Measurements from ENCODE around the gene TPP1. TPM values are rescaled to one million over a fixed set of nuclear protein-coding genes. Genes with fewer than 3 reads are reported as not detected.

TPP1 gene
- total RNA-seq, 6 experiments from 2014 or later = 50.1 to 61.7 (median 54.1) TPM

GRCh38 chr11:6598555-6598954 is 20.7 kb downstream of the TPP1 start:
- H3K27ac Mint-ChIP-seq = no peak overlapping the region; the same call in 1 of the 2 replicates
- H3K9me3 Mint-ChIP-seq = no peaks in the 10 kb centered on the region
- no peak for DNase-seq
- H3K27me3 Mint-ChIP-seq (ENCODE audit: insufficient read depth) = no peaks in the 10 kb centered on the region; the same call in 1 of the 2 replicates
- no peak for TF ChIP-seq CTCF (IDR thresholded peaks at IDR 0.05)
- no peak overlapping the region for H3K4me3 Mint-ChIP-seq
- peaks cover 7% of the 10 kb centered on the region for H3K4me1 Mint-ChIP-seq (ENCODE audit: low read depth)
- H3K36me3 Mint-ChIP-seq (ENCODE audit: low read depth) = peaks cover 35% of the 10 kb centered on the region

GRCh38 chr11:6596239-6596877 is 22.9 kb downstream of the TPP1 start:
- TF ChIP-seq CTCF (IDR thresholded peaks at IDR 0.05) = no peak
- Mint-ChIP-seq H3K27me3 (ENCODE audit: insufficient read depth) (no peaks in the 10 kb centered on the region; the same call in 1 of the 2 replicates), H3K9me3 (no peaks in the 10 kb centered on the region), H3K36me3 (ENCODE audit: low read depth) (peaks cover 34% of the 10 kb centered on the region), H3K4me3 (no peak overlapping the region), H3K27ac (no peak overlapping the region), H3K4me1 (ENCODE audit: low read depth) (peaks cover 7% of the 10 kb centered on the region)
- DNase-seq = no peak

GRCh38 chr11:6594142-6594768 is 25.0 kb downstream of the TPP1 start:
- Mint-ChIP-seq H3K4me1 (ENCODE audit: low read depth) (peaks cover 7% of the 10 kb centered on the region), H3K27me3 (ENCODE audit: insufficient read depth) (no peaks in the 10 kb centered on the region; the same call in 1 of the 2 replicates), H3K9me3 (no peaks in the 10 kb centered on the region), H3K36me3 (ENCODE audit: low read depth) (peaks cover 32% of the 10 kb centered on the region), H3K27ac (0 out of 2 replicates have a peak overlapping the region, but pooled peaks have one; percentile 29), H3K4me3 (no peak overlapping the region)
- peak; percentile 32; the same call in 1 of the 2 replicates for TF ChIP-seq CTCF (IDR thresholded peaks at IDR 0.05)
- no peak for DNase-seq

DNA sequence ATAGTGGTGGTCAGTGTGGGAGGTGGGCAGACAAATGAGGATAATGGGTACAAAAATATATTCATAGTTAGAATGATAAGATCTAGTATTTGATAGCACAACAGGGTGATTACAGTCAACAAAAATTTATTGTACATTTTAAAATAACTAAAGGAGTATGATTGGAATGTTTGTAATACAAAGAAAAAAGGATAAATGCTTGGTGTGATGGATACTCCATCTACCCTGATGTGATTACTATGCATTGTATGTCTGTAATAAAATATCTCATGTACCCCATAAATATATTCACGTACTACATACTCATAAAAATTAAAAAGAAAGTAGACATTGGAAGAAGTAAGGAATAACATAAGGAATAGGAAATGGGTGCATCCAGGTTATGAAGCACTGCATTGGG is 31.2 kb downstream of the TPP1 start:
- no peak overlapping the region for H3K4me3 Mint-ChIP-seq
- no peak overlapping the region for H3K27ac Mint-ChIP-seq
- H3K36me3 Mint-ChIP-seq (ENCODE audit: low read depth) = peaks cover 29% of the 10 kb centered on the region
- no peak for TF ChIP-seq CTCF (IDR thresholded peaks at IDR 0.05)
- H3K9me3 Mint-ChIP-seq = peaks cover 21% of the 10 kb centered on the region
- peaks cover 16% of the 10 kb centered on the region for H3K4me1 Mint-ChIP-seq (ENCODE audit: low read depth)
- no peaks in the 10 kb centered on the region; the same call in 1 of the 2 replicates for H3K27me3 Mint-ChIP-seq (ENCODE audit: insufficient read depth)
- DNase-seq = no peak

- peaks cover 25% of the 10 kb centered on the region for H3K9me3 Mint-ChIP-seq
- peaks cover 16% of the 10 kb centered on the region for H3K4me1 Mint-ChIP-seq (ENCODE audit: low read depth)
- H3K4me3 Mint-ChIP-seq = no peak overlapping the region
- no peak for DNase-seq
- no peak overlapping the region for H3K27ac Mint-ChIP-seq
- H3K27me3 Mint-ChIP-seq (ENCODE audit: insufficient read depth) = no peaks in the 10 kb centered on the region; the same call in 1 of the 2 replicates
- TF ChIP-seq CTCF (IDR thresholded peaks at IDR 0.05) = no peak
- H3K36me3 Mint-ChIP-seq (ENCODE audit: low read depth) = peaks cover 33% of the 10 kb centered on the region
Observed at GRCh38 chr11:6587360-6587953, 31.8 kb downstream of the TPP1 start.
